WTC11 (cell line): Measurements from ENCODE around the gene HECW1.

Experiments used
- ATF3 ChIP-seq: sonication (generic); formaldehyde crosslinking; conservative IDR thresholded peaks from 2 replicates; pipeline ENCODE4 v1.8.1; 2022; ENCODE audit warnings: mild to moderate bottlenecking, missing genetic modification reagents
- CREB1 ChIP-seq: sonication (generic); formaldehyde crosslinking; IDR thresholded peaks from 2 replicates; pipeline ENCODE4 v1.8.0; 2023; ENCODE audit warnings: mild to moderate bottlenecking, missing genetic modification reagents
- CREM ChIP-seq: sonication (generic); formaldehyde crosslinking; IDR thresholded peaks from 2 replicates; pipeline ENCODE4 v1.8.1; 2022; ENCODE audit warnings: mild to moderate bottlenecking, missing genetic modification reagents, moderate library complexity
- ESRRA ChIP-seq: sonication (generic); formaldehyde crosslinking; IDR thresholded peaks from 2 replicates; pipeline ENCODE4 v1.8.1; 2022; ENCODE audit warnings: mild to moderate bottlenecking, missing genetic modification reagents, borderline replicate concordance
- HMGXB4 ChIP-seq: sonication (generic); formaldehyde crosslinking; IDR thresholded peaks from 2 replicates; pipeline ENCODE4 v1.8.1; 2023; ENCODE audit warnings: mild to moderate bottlenecking, moderate library complexity, missing genetic modification reagents
- JUN ChIP-seq: sonication (generic); formaldehyde crosslinking; IDR thresholded peaks from 2 replicates; pipeline ENCODE4 v1.8.0; 2023; ENCODE audit warnings: mild to moderate bottlenecking, missing genetic modification reagents
- NFYB ChIP-seq: sonication (generic); formaldehyde crosslinking; conservative IDR thresholded peaks from 2 replicates; pipeline ENCODE4 v1.8.0; 2022; ENCODE audit warnings: low read depth, missing genetic modification reagents
- SP1 ChIP-seq: sonication (generic); formaldehyde crosslinking; conservative IDR thresholded peaks from 2 replicates; pipeline ENCODE4 v1.8.1; 2022; ENCODE audit warnings: missing genetic modification reagents
- TEAD1 ChIP-seq: sonication (generic); formaldehyde crosslinking; IDR thresholded peaks from 2 replicates; pipeline ENCODE4 v1.8.0; 2022; ENCODE audit warnings: mild to moderate bottlenecking, missing genetic modification reagents
- TP53 ChIP-seq: sonication (generic); formaldehyde crosslinking; IDR thresholded peaks from 2 replicates; pipeline ENCODE4 v1.8.1; 2023; ENCODE audit warnings: mild to moderate bottlenecking, missing genetic modification reagents
- ZNF121 ChIP-seq: sonication (generic); formaldehyde crosslinking; IDR thresholded peaks from 2 replicates; pipeline ENCODE4 v1.8.0; 2023; ENCODE audit warnings: missing genetic modification reagents
- ZNF138 ChIP-seq: sonication (generic); formaldehyde crosslinking; conservative IDR thresholded peaks from 2 replicates; pipeline ENCODE4 v1.8.1; 2022; ENCODE audit warnings: mild to moderate bottlenecking, moderate library complexity, missing genetic modification reagents
- TF ChIP-seq, protein P1 (sequence below): sonication (generic); formaldehyde crosslinking; IDR thresholded peaks from 2 replicates; pipeline ENCODE4 v1.8.0; 2022; ENCODE audit warnings: mild to moderate bottlenecking, missing genetic modification reagents
- TF ChIP-seq, protein P2 (sequence below): fragments of 200-600 bp; IDR thresholded peaks from 2 replicates; pipeline ENCODE4 v1.8.0; 2022; ENCODE audit warnings: antibody characterized with exemption

- no peak for TF ChIP-seq ZNF138
- TF ChIP-seq HMGXB4: no peak
- TF ChIP-seq, protein P1, sequence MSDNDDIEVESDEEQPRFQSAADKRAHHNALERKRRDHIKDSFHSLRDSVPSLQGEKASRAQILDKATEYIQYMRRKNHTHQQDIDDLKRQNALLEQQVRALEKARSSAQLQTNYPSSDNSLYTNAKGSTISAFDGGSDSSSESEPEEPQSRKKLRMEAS (CRISPR knock-in tag): no peak
- TF ChIP-seq, protein P2, sequence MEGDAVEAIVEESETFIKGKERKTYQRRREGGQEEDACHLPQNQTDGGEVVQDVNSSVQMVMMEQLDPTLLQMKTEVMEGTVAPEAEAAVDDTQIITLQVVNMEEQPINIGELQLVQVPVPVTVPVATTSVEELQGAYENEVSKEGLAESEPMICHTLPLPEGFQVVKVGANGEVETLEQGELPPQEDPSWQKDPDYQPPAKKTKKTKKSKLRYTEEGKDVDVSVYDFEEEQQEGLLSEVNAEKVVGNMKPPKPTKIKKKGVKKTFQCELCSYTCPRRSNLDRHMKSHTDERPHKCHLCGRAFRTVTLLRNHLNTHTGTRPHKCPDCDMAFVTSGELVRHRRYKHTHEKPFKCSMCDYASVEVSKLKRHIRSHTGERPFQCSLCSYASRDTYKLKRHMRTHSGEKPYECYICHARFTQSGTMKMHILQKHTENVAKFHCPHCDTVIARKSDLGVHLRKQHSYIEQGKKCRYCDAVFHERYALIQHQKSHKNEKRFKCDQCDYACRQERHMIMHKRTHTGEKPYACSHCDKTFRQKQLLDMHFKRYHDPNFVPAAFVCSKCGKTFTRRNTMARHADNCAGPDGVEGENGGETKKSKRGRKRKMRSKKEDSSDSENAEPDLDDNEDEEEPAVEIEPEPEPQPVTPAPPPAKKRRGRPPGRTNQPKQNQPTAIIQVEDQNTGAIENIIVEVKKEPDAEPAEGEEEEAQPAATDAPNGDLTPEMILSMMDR: no peak
- TF ChIP-seq JUN: no peak
- TF ChIP-seq TEAD1: no peak
- TF ChIP-seq ESRRA (CRISPR knock-in tag): no peak
- TF ChIP-seq CREM: no peak
- TF ChIP-seq NFYB (CRISPR knock-in tag): no peak
- TF ChIP-seq CREB1 (CRISPR knock-in tag): no peak
- TF ChIP-seq TP53 (CRISPR knock-in tag): no peak
- TF ChIP-seq ZNF121 (CRISPR knock-in tag): no peak
- no peak for TF ChIP-seq SP1 (CRISPR knock-in tag)
- TF ChIP-seq ATF3 (CRISPR knock-in tag): no peak
These were observed 369.6 kb downstream of the HECW1 start for GRCh38 chr7:43481902-43482678.
